ENCODE results near the gene TNFRSF6B. TPM values are rescaled to one million over a fixed set of nuclear protein-coding genes. Genes with fewer than 3 reads are reported as not detected.
"Not testable (repeated sequence)": the region's sequence is repeated elsewhere in the genome, so short reads cannot be mapped to it uniquely, and the experiment has no call there.

The TNFRSF6B gene
- total RNA-seq, 3 donors from 2014 or later (not counting 1 experiment from before 2014, with no cell fraction given): not detected

- H3K4me1 ChIP-seq (ENCODE audit: control insufficient read depth, insufficient read depth, low read length): peaks cover 25% of the 10 kb centered on the region
- no peak for TF ChIP-seq CTCF (IDR thresholded peaks at IDR 0.05)
- no peak for ATAC-seq
- no peak overlapping the region for H3K4me3 ChIP-seq (ENCODE audit: low read length)
- WGBS (ENCODE audit: insufficient coverage): 89% methylated on average over 12 of the region's 12 CpGs
- intact Hi-C loops (cut with micrococcal nuclease): no loop called here
- no peak for DNase-seq
- no peak overlapping the region for H3K27ac Mint-ChIP-seq
- H3K4me1 Mint-ChIP-seq: peaks cover 45 to 50% of the 10 kb centered on the region in 2 donors
- H3K27me3 ChIP-seq (ENCODE audit: control insufficient read depth, insufficient read depth, low read length): no peaks in the 10 kb centered on the region
- peaks cover 13% of the 10 kb centered on the region for H3K36me3 ChIP-seq (ENCODE audit: control insufficient read depth, insufficient read depth, low read length)
- H3K27ac ChIP-seq (ENCODE audit: low read length): no peak overlapping the region
- no peaks in the 10 kb centered on the region for H3K27me3 Mint-ChIP-seq (ENCODE audit: low read depth in 2 of 2)
- H3K9me3 ChIP-seq (ENCODE audit: control insufficient read depth, insufficient read depth, low read length): peaks cover 7% of the 10 kb centered on the region
- peak overlapping the region; percentile 79 for H3K4me3 Mint-ChIP-seq
- no peaks in the 10 kb centered on the region for H3K9me3 Mint-ChIP-seq
- H3K36me3 Mint-ChIP-seq: peaks cover 13% of the 10 kb centered on the region
Measured at GRCh38 chr20:63711085-63711645, 14.7 kb downstream of the TNFRSF6B start.

GRCh38 chr20:63712191-63712590 lies 15.7 kb downstream of the TNFRSF6B start:
- Histone ChIP-seq H3K36me3 (ENCODE audit: control insufficient read depth, insufficient read depth, low read length) (peaks cover 13% of the 10 kb centered on the region), H3K9me3 (ENCODE audit: control insufficient read depth, insufficient read depth, low read length) (peaks cover 7% of the 10 kb centered on the region), H3K27me3 (ENCODE audit: control insufficient read depth, insufficient read depth, low read length) (no peaks in the 10 kb centered on the region), H3K27ac (ENCODE audit: low read length) (no peak overlapping the region), H3K4me3 (ENCODE audit: low read length) (no peak overlapping the region), H3K4me1 (ENCODE audit: control insufficient read depth, insufficient read depth, low read length) (peaks cover 15% of the 10 kb centered on the region)
- Mint-ChIP-seq H3K4me3 (no peak overlapping the region), H3K27me3 (ENCODE audit: low read depth in 2 of 2) (no peaks in the 10 kb centered on the region), H3K4me1 (peaks cover 41 to 45% of the 10 kb centered on the region in 2 donors), H3K36me3 (peaks cover 13% of the 10 kb centered on the region), H3K9me3 (no peaks in the 10 kb centered on the region), H3K27ac (peak overlapping the region in 1 of 2 donors; percentile 31)
- intact Hi-C loops (cut with micrococcal nuclease): no loop called here
- WGBS (ENCODE audit: insufficient coverage): 100% methylated on average over 1 of the region's 1 CpG
- ATAC-seq (no peak), DNase-seq (no peak)
- no peak for TF ChIP-seq CTCF (IDR thresholded peaks at IDR 0.05)

- H3K9me3 Mint-ChIP-seq: peaks cover 0 to 4% of the 10 kb centered on the region in 2 donors
- no peak overlapping the region for H3K4me3 Mint-ChIP-seq
- Histone ChIP-seq H3K36me3 (ENCODE audit: control insufficient read depth, insufficient read depth, low read length) (peaks cover 17% of the 10 kb centered on the region), H3K27ac (ENCODE audit: low read length) (no peak overlapping the region), H3K9me3 (ENCODE audit: control insufficient read depth, insufficient read depth, low read length) (peaks cover 7% of the 10 kb centered on the region), H3K4me3 (ENCODE audit: low read length) (no peak overlapping the region), H3K4me1 (ENCODE audit: control insufficient read depth, insufficient read depth, low read length) (no peaks in the 10 kb centered on the region), H3K27me3 (ENCODE audit: control insufficient read depth, insufficient read depth, low read length) (no peaks in the 10 kb centered on the region)
- no peak overlapping the region for H3K27ac Mint-ChIP-seq
- WGBS (ENCODE audit: insufficient coverage): 100% methylated on average over 2 of the region's 5 CpGs
- peaks cover 23% of the 10 kb centered on the region for H3K36me3 Mint-ChIP-seq
- no peak for TF ChIP-seq CTCF (IDR thresholded peaks at IDR 0.05)
- intact Hi-C loops (cut with micrococcal nuclease): no loop called here
- DNase-seq: no peak
- ATAC-seq: no peak
- H3K27me3 Mint-ChIP-seq (ENCODE audit: low read depth in 2 of 2): no peaks in the 10 kb centered on the region
- H3K4me1 Mint-ChIP-seq: peaks cover 39 to 41% of the 10 kb centered on the region in 2 donors
Measured at GRCh38 chr20:63714858-63715257, 18.4 kb downstream of the TNFRSF6B start.

- no peak for TF ChIP-seq CTCF (IDR thresholded peaks at IDR 0.05)
- no peak for ATAC-seq
- peaks cover 0 to 4% of the 10 kb centered on the region in 2 donors for H3K9me3 Mint-ChIP-seq
- peaks cover 7% of the 10 kb centered on the region for H3K9me3 ChIP-seq (ENCODE audit: control insufficient read depth, insufficient read depth, low read length)
- no peak overlapping the region for H3K4me3 Mint-ChIP-seq
- no peak overlapping the region for H3K27ac ChIP-seq (ENCODE audit: low read length)
- WGBS (ENCODE audit: insufficient coverage): 95% methylated on average over 1 of the region's 2 CpGs
- no peak for DNase-seq
- no peaks in the 10 kb centered on the region for H3K4me1 ChIP-seq (ENCODE audit: control insufficient read depth, insufficient read depth, low read length)
- H3K4me3 ChIP-seq (ENCODE audit: low read length): no peak overlapping the region
- peaks cover 20% of the 10 kb centered on the region for H3K36me3 ChIP-seq (ENCODE audit: control insufficient read depth, insufficient read depth, low read length)
- H3K4me1 Mint-ChIP-seq: peaks cover 27 to 33% of the 10 kb centered on the region in 2 donors
- no peaks in the 10 kb centered on the region for H3K27me3 ChIP-seq (ENCODE audit: control insufficient read depth, insufficient read depth, low read length)
- peaks cover 23% of the 10 kb centered on the region for H3K36me3 Mint-ChIP-seq
- peak overlapping the region in 1 of 2 donors; percentile 30 for H3K27ac Mint-ChIP-seq
- no peaks in the 10 kb centered on the region for H3K27me3 Mint-ChIP-seq (ENCODE audit: low read depth in 2 of 2)
- intact Hi-C loops (cut with micrococcal nuclease): no loop called here
Measured at GRCh38 chr20:63718996-63719395, 22.5 kb downstream of the TNFRSF6B start.

DNA sequence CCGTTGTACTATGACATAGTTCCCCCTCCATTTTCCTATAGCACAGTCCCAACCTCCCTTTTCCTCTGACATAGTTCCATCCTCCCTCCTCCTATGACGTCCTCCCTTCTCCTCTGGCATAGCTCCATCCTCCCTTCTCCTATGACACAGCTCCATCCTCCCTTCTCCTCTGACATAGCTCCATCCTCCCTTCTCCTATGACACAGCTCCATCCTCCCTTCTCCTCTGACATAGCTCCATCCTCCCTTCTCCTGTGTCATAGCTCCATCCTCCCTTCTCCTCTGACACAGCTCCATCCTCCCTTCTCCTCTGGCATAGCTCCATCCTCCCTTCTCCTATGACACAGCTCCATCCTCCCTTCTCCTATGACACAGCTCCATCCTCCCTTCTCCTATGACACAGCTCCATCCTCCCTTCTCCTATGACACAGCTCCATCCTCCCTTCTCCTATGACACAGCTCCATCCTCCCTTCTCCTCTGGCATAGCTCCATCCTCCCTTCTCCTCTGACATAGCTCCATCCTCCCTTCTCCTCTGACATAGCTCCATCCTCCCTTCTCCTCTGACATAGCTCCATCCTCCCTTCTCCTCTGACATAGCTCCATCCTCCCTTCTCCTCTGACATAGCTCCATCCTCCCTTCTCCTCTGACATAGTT lies 26.6 kb downstream of the TNFRSF6B start:
- H3K27me3 ChIP-seq (ENCODE audit: control insufficient read depth, insufficient read depth, low read length); H3K4me3 Mint-ChIP-seq; H3K9me3 Mint-ChIP-seq; H3K27ac ChIP-seq (ENCODE audit: low read length); H3K4me3 ChIP-seq (ENCODE audit: low read length); ATAC-seq; intact Hi-C loops (cut with micrococcal nuclease); DNase-seq; H3K27me3 Mint-ChIP-seq (ENCODE audit: low read depth in 2 of 2): not testable (repeated sequence)
- Histone ChIP-seq H3K9me3 (ENCODE audit: control insufficient read depth, insufficient read depth, low read length) (peaks cover 11% of the 10 kb centered on the region), H3K36me3 (ENCODE audit: control insufficient read depth, insufficient read depth, low read length) (peaks cover 22% of the 10 kb centered on the region), H3K4me1 (ENCODE audit: control insufficient read depth, insufficient read depth, low read length) (peaks cover 11% of the 10 kb centered on the region)
- peaks cover 14 to 26% of the 10 kb centered on the region in 2 donors for H3K4me1 Mint-ChIP-seq
- peaks cover 23% of the 10 kb centered on the region for H3K36me3 Mint-ChIP-seq
- WGBS (ENCODE audit: insufficient coverage): 92% methylated on average over 2 of the region's 2 CpGs
- H3K27ac Mint-ChIP-seq: peak overlapping the region in 1 of 2 donors; percentile 13

All from natural killer cell (primary cell).